ENCODE results near the gene TRAF2. TPM values are rescaled to one million over a fixed set of nuclear protein-coding genes. Genes with fewer than 3 reads are reported as not detected.

Gene TRAF2
- total and polyA plus RNA-seq, 2 of the 4 experiments (the other 2 are of a cell fraction) = 6.6 to 12.0 TPM

GRCh38 chr9:136858844-136859757 is 27.2 kb upstream of the TRAF2 start:
- Histone ChIP-seq H3K79me1 (ENCODE audit: low read depth in 1 of 2, low read length in 2 of 2) (peaks cover 5 to 30% of the 10 kb centered on the region in 2 experiments), H2AK9ac (replicated peaks; ENCODE audit: low read depth, low read length, poor library complexity) (peak overlapping the region; percentile 23), H3K9me1 (ENCODE audit: insufficient read depth, low read length) (no peaks in the 10 kb centered on the region), H2BK20ac (ENCODE audit: low read depth, low read length) (no peak overlapping the region), H3K18ac (ENCODE audit: low read depth, low read length) (no peak overlapping the region), H4K8ac (ENCODE audit: low read depth in 2 of 2, low read length in 2 of 2) (no peak overlapping the region), H3K27ac (ENCODE audit: insufficient read depth, low read length) (0 out of 2 replicates have a peak overlapping the region, but pooled peaks have one; percentile 7), H3K4ac (ENCODE audit: low read depth, low read length) (no peak overlapping the region), H3K9me3 (ENCODE audit: control insufficient read depth, insufficient read depth, low read length) (no peaks in the 10 kb centered on the region), H3K56ac (ENCODE audit: extremely low read depth, insufficient read depth, low read length) (no peak overlapping the region), H2BK5ac (ENCODE audit: low read depth, low read length, poor library complexity, severe bottlenecking) (peak overlapping the region; percentile 40), H3K14ac (replicated peaks; ENCODE audit: low read depth, low read length) (no peak overlapping the region), H3K4me1 (ENCODE audit: control insufficient read depth, insufficient read depth, low read length) (peaks cover 8% of the 10 kb centered on the region), H4K91ac (ENCODE audit: insufficient read depth, low read depth, low read length) (no peak overlapping the region), H3K23ac (ENCODE audit: low read depth, low read length) (no peak overlapping the region), H4K5ac (ENCODE audit: low read depth, low read length) (no peak overlapping the region), H3K36me3 (ENCODE audit: control insufficient read depth, insufficient read depth, low read length) (peaks cover 35% of the 10 kb centered on the region), H3K4me2 (ENCODE audit: low read depth, low read length) (no peak overlapping the region), H2BK15ac (ENCODE audit: low read depth, low read length) (no peak overlapping the region), H2BK120ac (ENCODE audit: low read depth, low read length) (no peak overlapping the region), H3K9ac (ENCODE audit: low read depth, low read length) (no peak overlapping the region), H4K20me1 (ENCODE audit: insufficient read depth, low read length) (peaks cover 5% of the 10 kb centered on the region; the same call in 1 of the 2 replicates), H3K27me3 (ENCODE audit: control insufficient read depth, insufficient read depth, low read length) (no peaks in the 10 kb centered on the region), H3K4me3 (ENCODE audit: insufficient read depth, low read depth, low read length) (no peak overlapping the region), H2AFZ (replicated peaks; ENCODE audit: low read length, poor library complexity) (no peak overlapping the region), H2AK5ac (ENCODE audit: low read depth, low read length) (no peak overlapping the region)
- TF ChIP-seq MAFK (IDR thresholded peaks at IDR 0.05; ENCODE audit: low read depth, low read length) (no peak), CHD1 (IDR thresholded peaks at IDR 0.05; ENCODE audit: low read depth, low read length) (no peak), MAZ (IDR thresholded peaks at IDR 0.05; ENCODE audit: borderline replicate concordance, low read depth, low read length) (no peak), FOS (IDR thresholded peaks at IDR 0.05; ENCODE audit: low read depth, low read length) (no peak), RAD21 (IDR thresholded peaks at IDR 0.05; ENCODE audit: low read length) (no peak), CTCF (conservative IDR thresholded peaks at IDR 0.05; ENCODE audit: low read depth, low read length) (no peak), POLR2A (IDR thresholded peaks at IDR 0.05; ENCODE audit: low read depth, low read length) (no peak), MXI1 (IDR thresholded peaks at IDR 0.05; ENCODE audit: borderline replicate concordance, low read depth, low read length) (no peak), SMC3 (IDR thresholded peaks at IDR 0.05; ENCODE audit: low read depth, low read length) (no peak), ELK1 (IDR thresholded peaks at IDR 0.05; ENCODE audit: borderline replicate concordance, low read depth, low read length) (no peak), BHLHE40 (IDR thresholded peaks at IDR 0.05; ENCODE audit: low read depth, low read length) (no peak)
- TF ChIP-seq, protein P1, sequence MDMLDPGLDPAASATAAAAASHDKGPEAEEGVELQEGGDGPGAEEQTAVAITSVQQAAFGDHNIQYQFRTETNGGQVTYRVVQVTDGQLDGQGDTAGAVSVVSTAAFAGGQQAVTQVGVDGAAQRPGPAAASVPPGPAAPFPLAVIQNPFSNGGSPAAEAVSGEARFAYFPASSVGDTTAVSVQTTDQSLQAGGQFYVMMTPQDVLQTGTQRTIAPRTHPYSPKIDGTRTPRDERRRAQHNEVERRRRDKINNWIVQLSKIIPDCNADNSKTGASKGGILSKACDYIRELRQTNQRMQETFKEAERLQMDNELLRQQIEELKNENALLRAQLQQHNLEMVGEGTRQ (IDR thresholded peaks at IDR 0.05; ENCODE audit: low read depth, low read length) = no peak
- ChIA-PET CTCF (no interaction called here), POLR2A (ENCODE audit: unreplicated experiment) (interaction anchor here (0.6 kb wide), 1 partner anchor 76 kb away, joined by 3 read pairs; no protein-coding TSS in a partner anchor)
- 83% methylated on average over 11 of the region's 20 CpGs; no CpG with 5 or more reads in 1 of the 2 experiments for WGBS, 2 experiments (ENCODE audit: extremely low coverage in 2 of 2, insufficient read length in 1 of 2)
- in situ Hi-C loops (cut with MboI; ENCODE audit: low sequenced_read_pairs) (no loop called here), intact Hi-C loops (cut with micrococcal nuclease) (no loop called here), dilution Hi-C loops (cut with HindIII; ENCODE audit: low sequenced_read_pairs, unreplicated experiment) (no loop called here)
- DNase-seq (peak; percentile 51), ATAC-seq (ENCODE audit: low read depth) (peak; percentile 55)
- BruUV-seq (replicated peaks) = no TSS peak
